ENCODE results near the gene PPP1R15A. TPM values are rescaled to one million over a fixed set of nuclear protein-coding genes. Genes with fewer than 3 reads are reported as not detected.

The PPP1R15A gene
- polyA plus RNA-seq, 1 donor (not counting 4 experiments of a cell fraction or from before 2014, with no cell fraction given): 36.6 TPM

- H3K36me3 ChIP-seq (ENCODE audit: control insufficient read depth in 2 of 2, extremely low read depth in 1 of 2, insufficient read depth in 2 of 2, low read length in 2 of 2): no peaks in the 10 kb centered on the region
- H3K9me1 ChIP-seq (ENCODE audit: control insufficient read depth, extremely low read depth, insufficient read depth, low read length): no peaks in the 10 kb centered on the region
- FAIRE-seq: no peak
- H3K27ac ChIP-seq (ENCODE audit: control insufficient read depth, insufficient read depth, low read length): no peak overlapping the region
- no peak overlapping the region for H3K4me2 ChIP-seq (ENCODE audit: control insufficient read depth, extremely low read depth, insufficient read depth, low read depth, low read length)
- H3K9me3 ChIP-seq (ENCODE audit: control insufficient read depth, low read depth, low read length): no peaks in the 10 kb centered on the region
- no peak overlapping the region for H3K9ac ChIP-seq (ENCODE audit: control insufficient read depth, extremely low read depth, insufficient read depth, low read length)
- DNase-seq (ENCODE audit: low read depth, low spot score): no peak
- no peaks in the 10 kb centered on the region for H3K4me1 ChIP-seq (ENCODE audit: control insufficient read depth, extremely low read depth, insufficient read depth, low read length)
- no peak overlapping the region for H3K4me3 ChIP-seq (ENCODE audit: control insufficient read depth in 2 of 3, extremely low read depth in 1 of 3, insufficient read depth in 2 of 3, low read depth in 1 of 3, low read length in 3 of 3)
- dilution Hi-C loops (cut with MboI; ENCODE audit: extremely low pct_ligation_motif_present, low sequenced_read_pairs): no loop called here
- no peaks in the 10 kb centered on the region for H4K20me1 ChIP-seq (ENCODE audit: control insufficient read depth, extremely low read depth, insufficient read depth, low read length)
- no peak overlapping the region for H2AFZ ChIP-seq (ENCODE audit: control insufficient read depth, low read length)
- no peaks in the 10 kb centered on the region for H3K27me3 ChIP-seq (ENCODE audit: control insufficient read depth, extremely low read depth, insufficient read depth, low read length)
- TF ChIP-seq EZH2 (IDR thresholded peaks at IDR 0.05; ENCODE audit: low read length): no peak
- TF ChIP-seq CTCF (optimal IDR thresholded peaks at IDR 0.05 in 1 of 3, IDR thresholded peaks at IDR 0.05 in 1 of 3, conservative IDR thresholded peaks at IDR 0.05 in 1 of 3; ENCODE audit: extremely low read depth in 1 of 3, insufficient read depth in 2 of 3, low read length in 3 of 3): no peak
- no peaks in the 10 kb centered on the region for H3K79me2 ChIP-seq (ENCODE audit: control insufficient read depth, insufficient read depth, low read length)
These were observed 13.1 kb upstream of the PPP1R15A start for GRCh38 chr19:48858984-48859710.

- no peak overlapping the region for H3K9ac ChIP-seq (ENCODE audit: control insufficient read depth, extremely low read depth, insufficient read depth, low read length)
- DNase-seq (ENCODE audit: low read depth, low spot score): no peak
- no peaks in the 10 kb centered on the region for H3K79me2 ChIP-seq (ENCODE audit: control insufficient read depth, insufficient read depth, low read length)
- no peak overlapping the region for H3K27ac ChIP-seq (ENCODE audit: control insufficient read depth, insufficient read depth, low read length)
- no peaks in the 10 kb centered on the region for H4K20me1 ChIP-seq (ENCODE audit: control insufficient read depth, extremely low read depth, insufficient read depth, low read length)
- no peaks in the 10 kb centered on the region for H3K9me1 ChIP-seq (ENCODE audit: control insufficient read depth, extremely low read depth, insufficient read depth, low read length)
- H3K9me3 ChIP-seq (ENCODE audit: control insufficient read depth, low read depth, low read length): no peaks in the 10 kb centered on the region
- no peak overlapping the region for H2AFZ ChIP-seq (ENCODE audit: control insufficient read depth, low read length)
- FAIRE-seq: no peak
- H3K4me2 ChIP-seq (ENCODE audit: control insufficient read depth, extremely low read depth, insufficient read depth, low read depth, low read length): no peak overlapping the region
- no peaks in the 10 kb centered on the region for H3K27me3 ChIP-seq (ENCODE audit: control insufficient read depth, extremely low read depth, insufficient read depth, low read length)
- no peaks in the 10 kb centered on the region for H3K4me1 ChIP-seq (ENCODE audit: control insufficient read depth, extremely low read depth, insufficient read depth, low read length)
- no peaks in the 10 kb centered on the region for H3K36me3 ChIP-seq (ENCODE audit: control insufficient read depth in 2 of 2, extremely low read depth in 1 of 2, insufficient read depth in 2 of 2, low read length in 2 of 2)
- H3K4me3 ChIP-seq (ENCODE audit: control insufficient read depth in 2 of 3, extremely low read depth in 1 of 3, insufficient read depth in 2 of 3, low read depth in 1 of 3, low read length in 3 of 3): no peak overlapping the region
- TF ChIP-seq EZH2 (IDR thresholded peaks at IDR 0.05; ENCODE audit: low read length) (no peak), CTCF (optimal IDR thresholded peaks at IDR 0.05 in 1 of 3, IDR thresholded peaks at IDR 0.05 in 1 of 3, conservative IDR thresholded peaks at IDR 0.05 in 1 of 3; ENCODE audit: extremely low read depth in 1 of 3, insufficient read depth in 2 of 3, low read length in 3 of 3) (no peak)
- dilution Hi-C loops (cut with MboI; ENCODE audit: extremely low pct_ligation_motif_present, low sequenced_read_pairs): no loop called here
These were observed 12.3 kb upstream of the PPP1R15A start for GRCh38 chr19:48859711-48860572.
